NB4 (cell line): ENCODE measurements around the gene OBSL1.

Experiments used
- DNase-seq: peaks from one replicate; pipeline ENCODE4 v3.0.0; 2010; ENCODE audit warnings: low read depth
- H3K4me3 ChIP-seq: one replicate; pipeline ENCODE4 v1.5.1; 2011; ENCODE audit warnings: mild to moderate bottlenecking, low read depth, low read length, moderate library complexity
- MYC ChIP-seq: IDR thresholded peaks from 2 replicates; pipeline ENCODE4 v1.6.1; 2011; ENCODE audit warnings: low read depth, low read length
- POLR2A ChIP-seq: IDR thresholded peaks from 2 replicates; pipeline ENCODE4 v1.6.1; 2011; ENCODE audit warnings: mild to moderate bottlenecking; ENCODE audit not compliant: insufficient read length; ENCODE audit errors: extremely low read depth
- TF ChIP-seq, protein P1 (sequence below): IDR thresholded peaks from one replicate; pipeline ENCODE4 v1.5.1; 2012; ENCODE audit warnings: low read depth, low read length
- TF ChIP-seq, protein P2 (sequence below): IDR thresholded peaks from 2 replicates; pipeline ENCODE4 v1.6.1; 2011; ENCODE audit warnings: low read depth, low read length

The OBSL1 gene

GRCh38 chr2:219540784-219541504 lies 30.4 kb downstream of the OBSL1 start:
- DNase-seq = no peak
- H3K4me3 ChIP-seq = no peak overlapping the region
- TF ChIP-seq, protein P1, sequence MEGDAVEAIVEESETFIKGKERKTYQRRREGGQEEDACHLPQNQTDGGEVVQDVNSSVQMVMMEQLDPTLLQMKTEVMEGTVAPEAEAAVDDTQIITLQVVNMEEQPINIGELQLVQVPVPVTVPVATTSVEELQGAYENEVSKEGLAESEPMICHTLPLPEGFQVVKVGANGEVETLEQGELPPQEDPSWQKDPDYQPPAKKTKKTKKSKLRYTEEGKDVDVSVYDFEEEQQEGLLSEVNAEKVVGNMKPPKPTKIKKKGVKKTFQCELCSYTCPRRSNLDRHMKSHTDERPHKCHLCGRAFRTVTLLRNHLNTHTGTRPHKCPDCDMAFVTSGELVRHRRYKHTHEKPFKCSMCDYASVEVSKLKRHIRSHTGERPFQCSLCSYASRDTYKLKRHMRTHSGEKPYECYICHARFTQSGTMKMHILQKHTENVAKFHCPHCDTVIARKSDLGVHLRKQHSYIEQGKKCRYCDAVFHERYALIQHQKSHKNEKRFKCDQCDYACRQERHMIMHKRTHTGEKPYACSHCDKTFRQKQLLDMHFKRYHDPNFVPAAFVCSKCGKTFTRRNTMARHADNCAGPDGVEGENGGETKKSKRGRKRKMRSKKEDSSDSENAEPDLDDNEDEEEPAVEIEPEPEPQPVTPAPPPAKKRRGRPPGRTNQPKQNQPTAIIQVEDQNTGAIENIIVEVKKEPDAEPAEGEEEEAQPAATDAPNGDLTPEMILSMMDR = no peak
- TF ChIP-seq MYC = no peak
- no peak for TF ChIP-seq POLR2A
- TF ChIP-seq, protein P2, sequence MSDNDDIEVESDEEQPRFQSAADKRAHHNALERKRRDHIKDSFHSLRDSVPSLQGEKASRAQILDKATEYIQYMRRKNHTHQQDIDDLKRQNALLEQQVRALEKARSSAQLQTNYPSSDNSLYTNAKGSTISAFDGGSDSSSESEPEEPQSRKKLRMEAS = no peak

DNA sequence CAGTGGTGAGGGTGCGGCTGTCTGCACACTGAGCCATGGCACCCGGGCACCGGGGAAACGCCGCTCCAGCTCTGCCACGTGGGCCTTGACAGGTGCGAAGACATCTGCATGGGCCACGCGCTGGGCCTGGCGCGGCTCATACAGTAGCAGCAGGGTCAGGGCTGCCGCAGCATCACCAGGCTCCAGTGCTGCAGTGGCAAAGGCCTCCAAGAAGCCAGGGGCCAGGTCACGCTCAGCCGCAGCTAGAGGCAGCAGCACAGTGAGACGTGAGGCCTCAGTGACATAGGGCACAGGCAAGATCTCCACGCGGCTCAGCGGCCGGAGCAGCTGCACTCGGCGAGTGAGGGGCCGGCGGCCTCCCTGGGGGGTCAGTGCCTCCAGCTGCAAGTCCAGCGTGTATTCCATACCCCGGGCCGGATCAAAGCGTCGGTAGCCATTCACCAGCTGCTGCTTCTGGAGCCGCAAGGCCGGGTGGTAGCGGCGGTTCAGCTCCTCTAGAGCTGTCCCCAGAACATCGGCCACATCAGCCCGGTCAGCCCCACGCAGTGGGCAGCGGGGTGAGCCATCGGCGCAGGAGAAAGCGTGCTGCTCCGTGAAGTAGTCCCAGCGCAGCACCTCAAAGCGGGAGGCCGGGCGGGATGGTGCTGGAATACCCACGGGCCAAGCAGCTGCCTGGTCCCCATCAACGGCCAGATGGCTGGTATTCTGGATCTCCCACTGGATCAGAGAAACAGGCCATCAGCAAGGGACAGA lies 31.2 kb downstream of the OBSL1 start:
- TF ChIP-seq POLR2A = no peak
- TF ChIP-seq, protein P1 = no peak
- no peak for TF ChIP-seq MYC
- TF ChIP-seq, protein P2 = no peak
- H3K4me3 ChIP-seq = no peak overlapping the region
- no peak for DNase-seq

- TF ChIP-seq, protein P1 = no peak
- TF ChIP-seq MYC = no peak
- TF ChIP-seq, protein P2 = no peak
- TF ChIP-seq POLR2A = no peak
- no peak for DNase-seq
- no peak overlapping the region for H3K4me3 ChIP-seq
These were observed 32.2 kb downstream of the OBSL1 start for GRCh38 chr2:219538956-219539788.

- DNase-seq = peak; percentile 41
- H3K4me3 ChIP-seq = no peak overlapping the region
- TF ChIP-seq, protein P2 = no peak
- TF ChIP-seq MYC (no peak), POLR2A (no peak)
- TF ChIP-seq, protein P1 = no peak
These were observed 32.8 kb downstream of the OBSL1 start for GRCh38 chr2:219538504-219538951.

- DNase-seq = no peak
- TF ChIP-seq, protein P2 = no peak
- TF ChIP-seq MYC (no peak), POLR2A (no peak)
- TF ChIP-seq, protein P1 = no peak
- H3K4me3 ChIP-seq = no peak overlapping the region
These were observed 33.5 kb downstream of the OBSL1 start for GRCh38 chr2:219537657-219538488.
